Neural cell (in vitro differentiated cells): ENCODE data around the gene TATDN2.

Experiments used
- CTCF ChIP-seq: fragments of 450-650 bp; IDR thresholded peaks from 2 replicates; pipeline ENCODE4 v1.5.1; 2014; ENCODE audit warnings: antibody characterized with exemption, mild to moderate bottlenecking, moderate library complexity; ENCODE audit not compliant: poor library complexity, severe bottlenecking
- EP300 ChIP-seq: fragments of 450-650 bp; conservative IDR thresholded peaks from 2 replicates; pipeline ENCODE4 v1.6.1; 2014; ENCODE audit warnings: antibody characterized with exemption, mild to moderate bottlenecking, moderate library complexity; ENCODE audit not compliant: poor library complexity, severe bottlenecking
- EZH2 ChIP-seq: fragments of 200-600, 300-800 bp; shearing (Covaris generic), sonication (generic); IDR thresholded peaks from 2 replicates; pipeline ENCODE4 v1.6.1; 2014; ENCODE audit warnings: antibody characterized with exemption, low read length, borderline replicate concordance, mild to moderate bottlenecking; ENCODE audit not compliant: insufficient read depth, poor library complexity, severe bottlenecking
- MXI1 ChIP-seq: fragments of 450-650 bp; conservative IDR thresholded peaks from 2 replicates; pipeline ENCODE4 v1.6.1; 2014; ENCODE audit warnings: antibody characterized with exemption, mild to moderate bottlenecking; ENCODE audit not compliant: poor library complexity, severe bottlenecking
- POLR2AphosphoS5 ChIP-seq: IDR thresholded peaks from 2 replicates; pipeline ENCODE4 v1.6.1; 2012
- RAD21 ChIP-seq: fragments of 450-650 bp; conservative IDR thresholded peaks from 2 replicates; pipeline ENCODE4 v1.6.1; 2014; ENCODE audit warnings: antibody characterized with exemption, mild to moderate bottlenecking, moderate library complexity
- REST ChIP-seq: IDR thresholded peaks from 2 replicates; pipeline ENCODE4 v1.6.1; 2012; ENCODE audit warnings: borderline replicate concordance
- SMC3 ChIP-seq: fragments of 450-650 bp; conservative IDR thresholded peaks from 2 replicates; pipeline ENCODE4 v1.6.1; 2014; ENCODE audit warnings: antibody characterized with exemption, mild to moderate bottlenecking, moderate library complexity; ENCODE audit not compliant: poor library complexity

- TF ChIP-seq CTCF (no peak), MXI1 (no peak), POLR2AphosphoS5 (no peak), EZH2 (no peak), RAD21 (no peak), EP300 (no peak), SMC3 (no peak), REST (no peak)
Measured at GRCh38 chr3:10268930-10269329, 20.7 kb downstream of the TATDN2 start.
